Activated effector memory CD4-positive, alpha-beta T cell treated with anti-CD3 and anti-CD28 coated beads, Interleukin-2, amount 50 U/mL, for 16 hours (primary cell): ENCODE data around the gene CCDC170.
"Not testable (repeated sequence)": the region's sequence is repeated elsewhere in the genome, so short reads cannot be mapped to it uniquely, and the experiment has no call there.

Experiments used
- DNase-seq: peaks from one replicate; pipeline ENCODE4 v3.0.0-alpha.2; 2020

CCDC170 gene

GRCh38 chr6:151493804-151494234, at the start of gene CCDC170:
CCDC170 (plus strand) TSS chr6:151494017; CDS start chr6:151494129, 112 bp downstream.
- peak; percentile 63 for DNase-seq

- no peak for DNase-seq
These were observed 48.3 kb upstream of the CCDC170 start for GRCh38 chr6:151445482-151445881.

- no peak for DNase-seq
These were observed 46.6 kb upstream of the CCDC170 start for GRCh38 chr6:151447237-151447636.

- DNase-seq, result no peak
These were observed 45.2 kb upstream of the CCDC170 start for GRCh38 chr6:151448623-151449022.

GRCh38 chr6:151450928-151451327, 42.9 kb upstream of the CCDC170 start:
- DNase-seq, result not testable (repeated sequence)

- no peak for DNase-seq
These were observed 42.3 kb upstream of the CCDC170 start for GRCh38 chr6:151451417-151451949.

- peak; percentile 100 for DNase-seq
These were observed 41.7 kb upstream of the CCDC170 start, which contains the start of gene RMND1 for GRCh38 chr6:151451950-151452749. RMND1 (minus strand) TSS chr6:151452126; CDS start chr6:151445811, 6,315 bp downstream.

GRCh38 chr6:151452750-151453427, 40.9 kb upstream of the CCDC170 start:
- peak; percentile 65 for DNase-seq

GRCh38 chr6:151455751-151456398, 37.9 kb upstream of the CCDC170 start:
- DNase-seq, result not testable (repeated sequence)

- no peak for DNase-seq
These were observed 32.1 kb upstream of the CCDC170 start for GRCh38 chr6:151461673-151462072.

GRCh38 chr6:151464702-151465101, 29.1 kb upstream of the CCDC170 start:
- DNase-seq, result no peak

- peak; percentile 69 for DNase-seq
These were observed 17.9 kb upstream of the CCDC170 start for GRCh38 chr6:151475653-151476523.

- DNase-seq, result no peak
These were observed 16.1 kb upstream of the CCDC170 start for GRCh38 chr6:151477726-151478125.

GRCh38 chr6:151478670-151479069, 15.1 kb upstream of the CCDC170 start:
- DNase-seq, result no peak

- no peak for DNase-seq
These were observed 12.0 kb upstream of the CCDC170 start for GRCh38 chr6:151481786-151482185.

GRCh38 chr6:151482290-151482689, 11.5 kb upstream of the CCDC170 start:
- DNase-seq, result no peak

- DNase-seq, result no peak
These were observed 9.8 kb upstream of the CCDC170 start for GRCh38 chr6:151483994-151484393.

- no peak for DNase-seq
These were observed 5.6 kb upstream of the CCDC170 start for GRCh38 chr6:151488226-151488625.

- no peak for DNase-seq
These were observed 2.8 kb upstream of the CCDC170 start for GRCh38 chr6:151490996-151491395.

GRCh38 chr6:151493161-151493803, 535 bp upstream of the CCDC170 start:
- DNase-seq, result no peak

- peak; percentile 67 for DNase-seq
These were observed 568 bp downstream of the CCDC170 start for GRCh38 chr6:151494235-151494935.
